NCI-H2107 (cell line): ENCODE results near the gene RNF217.
"Not testable (repeated sequence)": the region's sequence is repeated elsewhere in the genome, so short reads cannot be mapped to it uniquely, and the experiment has no call there.

Experiments
- DNase-seq: peaks from one replicate; lab custom pipeline; 2025; lab: John Stamatoyannopoulos, UW

RNF217 gene

DNA sequence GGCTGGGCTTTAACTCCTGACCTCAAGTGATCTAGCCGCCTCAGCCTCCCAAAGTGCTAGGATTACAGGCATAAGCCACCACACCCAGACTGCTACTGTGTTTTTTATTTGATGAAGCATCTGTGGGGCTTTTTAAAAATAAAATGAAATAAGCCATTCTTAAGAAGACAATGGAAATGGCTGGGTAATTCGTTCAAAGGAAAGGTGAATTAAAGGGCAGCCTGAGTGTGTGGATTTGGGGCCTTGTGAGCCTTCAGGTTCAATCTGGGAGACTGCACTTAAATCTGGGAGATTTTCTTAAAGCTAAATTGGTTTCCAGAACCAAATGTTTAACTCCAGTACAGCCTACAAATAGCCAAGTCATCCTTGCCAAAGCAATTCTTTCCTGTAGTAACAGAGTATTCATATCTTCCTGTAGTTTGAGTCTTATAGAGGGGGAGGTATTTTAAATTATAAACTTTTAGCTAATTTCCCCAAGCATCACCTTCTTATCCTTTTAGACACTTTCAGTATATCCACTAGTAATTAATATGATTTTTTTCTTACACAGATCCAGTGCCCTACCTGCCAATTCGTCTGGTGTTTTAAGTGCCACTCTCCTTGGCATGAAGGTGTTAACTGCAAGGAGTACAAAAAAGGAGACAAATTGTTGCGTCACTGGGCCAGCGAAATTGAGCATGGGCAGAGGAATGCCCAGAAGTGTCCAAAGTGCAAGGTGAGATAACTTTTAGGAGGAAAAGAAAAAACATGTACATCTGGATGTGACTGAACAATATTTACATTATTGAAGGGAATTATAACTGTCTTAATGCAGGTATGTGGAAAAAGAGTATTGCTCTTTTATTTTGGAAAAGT lies 95.4 kb downstream of the RNF217 start:
- no peak for DNase-seq

GRCh38 chr6:125058546-125058945 lies 96.3 kb downstream of the RNF217 start:
- DNase-seq, result no peak

DNA sequence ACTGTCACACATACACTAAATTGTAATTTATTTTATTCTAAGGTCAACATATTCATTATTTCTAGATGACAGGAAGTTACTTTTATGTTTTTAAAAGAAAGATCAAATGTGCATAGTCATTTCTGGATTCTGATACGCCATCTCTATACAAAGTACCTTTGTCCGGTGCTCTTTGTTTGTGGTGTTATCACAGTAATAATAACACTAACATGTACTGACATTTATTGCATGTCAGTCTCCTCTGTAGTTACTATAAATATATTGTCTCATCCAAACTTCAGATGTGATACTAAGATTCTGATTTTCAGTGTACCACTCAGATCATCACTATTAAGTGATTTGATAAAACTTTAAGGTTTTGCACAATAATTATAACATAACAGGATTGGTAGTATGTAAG lies 101.1 kb downstream of the RNF217 start:
- no peak for DNase-seq

DNA sequence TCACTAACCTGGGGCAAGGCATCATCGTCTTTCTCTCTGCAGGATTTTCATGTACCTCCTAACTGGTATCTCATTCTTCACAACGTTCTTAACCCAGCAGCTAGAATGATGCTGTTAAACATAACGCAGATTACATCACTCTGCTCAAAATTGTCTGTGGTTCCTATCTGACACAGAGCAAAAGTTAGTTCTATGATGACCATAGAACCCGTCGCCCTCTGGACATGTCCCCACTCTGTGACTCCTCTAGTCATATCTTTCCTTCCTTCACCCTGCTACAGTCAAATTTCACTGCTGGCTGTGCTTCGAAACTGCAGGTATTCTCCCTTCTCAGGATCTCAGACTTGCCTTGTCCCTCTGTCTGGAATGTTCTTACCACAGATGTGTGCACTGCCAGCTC lies 103.9 kb downstream of the RNF217 start:
- no peak for DNase-seq

DNA sequence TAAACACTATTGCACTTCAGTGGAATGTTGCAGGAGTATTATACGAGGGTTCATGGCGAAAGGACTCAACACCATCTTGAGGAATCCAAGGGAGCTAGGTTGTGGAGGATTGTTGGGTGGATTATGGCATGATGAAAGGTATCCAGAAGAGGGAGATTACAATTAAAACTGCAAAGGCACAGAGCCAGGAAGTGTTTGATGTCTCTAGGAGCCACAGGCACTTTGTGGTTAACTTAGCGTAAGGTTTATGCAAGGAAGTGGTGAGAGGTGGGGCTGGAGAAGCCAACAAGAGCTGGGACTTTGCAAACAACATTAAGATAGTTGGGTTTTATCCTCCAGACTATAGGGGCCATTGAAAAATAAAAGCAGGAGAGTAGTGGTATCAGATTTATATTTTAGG lies 104.7 kb downstream of the RNF217 start:
- DNase-seq, result no peak

DNA sequence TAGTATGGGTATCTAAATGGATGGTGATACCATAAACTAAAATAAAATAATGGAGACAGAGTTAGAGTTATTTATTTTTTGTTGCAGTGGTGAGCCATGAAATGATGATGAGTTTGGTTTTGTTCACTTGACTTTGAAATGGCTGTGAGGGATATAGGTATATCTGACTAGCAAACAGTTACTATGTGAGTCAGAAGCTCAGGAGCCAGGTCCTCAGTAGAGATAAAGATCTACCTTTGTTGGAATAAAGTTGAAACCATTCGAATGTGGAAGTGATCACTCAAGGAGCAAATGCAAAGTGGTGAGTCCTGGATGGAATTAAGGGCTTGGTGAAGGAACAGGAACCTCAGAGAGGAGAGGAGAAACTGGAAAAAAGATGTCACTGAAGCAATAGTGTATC lies 105.3 kb downstream of the RNF217 start:
- DNase-seq, result no peak

DNA sequence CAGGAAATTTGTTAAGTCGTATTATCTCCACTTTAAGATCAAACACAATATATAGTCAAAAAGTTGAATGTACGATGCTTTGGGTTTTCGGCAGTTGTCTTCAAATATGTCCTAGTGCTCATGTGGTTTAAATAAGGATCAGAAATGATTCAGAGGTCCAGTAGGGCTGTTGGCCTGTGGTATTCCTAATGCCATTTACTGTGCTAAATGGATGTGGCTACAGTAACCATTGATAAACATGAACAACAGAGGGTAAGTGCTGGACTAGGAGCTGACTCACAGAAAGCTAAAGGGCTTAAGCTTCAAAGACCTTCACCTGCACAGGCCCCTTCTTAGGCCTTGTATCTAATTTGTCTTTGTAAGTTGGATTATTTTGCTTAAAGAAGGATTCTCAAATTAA lies 110.8 kb downstream of the RNF217 start:
- no peak for DNase-seq

- DNase-seq, result no peak
Measured at GRCh38 chr6:125074120-125074519, 111.9 kb downstream of the RNF217 start.

DNA sequence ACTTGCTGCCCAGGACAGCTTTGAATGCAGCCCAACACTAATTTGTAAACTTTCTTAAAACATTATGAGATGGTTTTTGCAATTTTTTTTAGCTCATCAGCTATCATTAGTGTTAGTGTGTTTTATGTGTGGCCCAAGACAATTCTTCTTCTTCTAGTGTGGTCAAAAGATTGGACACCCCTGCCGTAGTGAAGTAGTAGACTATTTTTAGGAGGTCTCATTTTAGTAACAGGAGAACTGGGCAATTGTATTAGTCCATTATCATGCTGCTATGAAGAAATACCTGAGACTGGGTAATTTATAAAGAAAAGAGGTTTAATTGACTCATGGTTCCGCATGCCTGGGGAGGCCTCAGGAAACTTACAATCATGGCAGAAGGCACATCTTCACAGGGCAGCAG lies 112.8 kb downstream of the RNF217 start:
- DNase-seq, result not testable (repeated sequence)

DNA sequence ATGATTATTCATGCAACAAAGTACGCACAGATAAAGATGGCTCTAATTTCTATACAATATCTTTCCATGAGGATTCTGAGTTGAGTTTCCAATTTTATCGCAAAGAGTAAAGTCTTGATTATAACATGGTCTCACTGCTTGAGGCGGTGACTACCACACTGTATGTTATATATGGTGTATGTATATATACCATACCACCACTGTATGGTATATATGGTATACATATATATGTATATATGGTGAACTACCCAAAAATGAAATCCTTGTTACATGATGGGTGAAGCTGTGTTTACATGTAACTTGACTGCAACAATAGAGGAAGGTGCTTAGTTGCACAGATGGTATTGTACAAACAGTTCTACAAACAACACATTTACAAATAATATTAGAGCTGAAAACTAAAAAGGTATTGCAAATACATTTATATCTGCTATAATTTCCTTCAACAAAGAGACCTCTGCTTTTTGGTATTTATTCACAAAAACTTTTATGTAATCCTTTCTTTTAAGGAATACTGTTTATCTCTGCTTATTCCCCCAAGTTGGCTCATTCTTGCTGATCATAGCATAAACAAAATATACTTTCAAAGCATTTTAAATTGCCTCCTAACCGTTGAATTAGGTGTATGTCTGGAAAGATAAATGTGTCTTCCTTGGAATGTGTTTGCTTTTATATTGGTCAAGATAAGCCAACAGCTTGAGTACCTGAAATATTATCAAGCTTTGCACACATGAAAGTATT lies 113.7 kb downstream of the RNF217 start:
- no peak for DNase-seq

DNA sequence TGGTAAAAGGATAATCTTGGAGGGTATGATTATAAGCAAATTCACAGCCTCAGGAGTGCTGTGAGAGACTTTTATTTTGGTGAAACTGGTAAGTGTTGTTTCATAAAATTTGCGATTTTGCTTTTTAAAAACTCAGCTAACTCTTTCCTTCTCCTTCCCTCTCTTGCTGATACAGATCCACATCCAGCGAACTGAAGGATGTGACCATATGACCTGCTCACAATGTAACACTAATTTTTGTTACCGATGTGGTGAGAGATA lies 114.2 kb downstream of the RNF217 start:
- DNase-seq, result no peak

GRCh38 chr6:125077453-125077852 lies 115.2 kb downstream of the RNF217 start:
- DNase-seq, result no peak

GRCh38 chr6:125078602-125079321 lies 116.5 kb downstream of the RNF217 start:
- no peak for DNase-seq

DNA sequence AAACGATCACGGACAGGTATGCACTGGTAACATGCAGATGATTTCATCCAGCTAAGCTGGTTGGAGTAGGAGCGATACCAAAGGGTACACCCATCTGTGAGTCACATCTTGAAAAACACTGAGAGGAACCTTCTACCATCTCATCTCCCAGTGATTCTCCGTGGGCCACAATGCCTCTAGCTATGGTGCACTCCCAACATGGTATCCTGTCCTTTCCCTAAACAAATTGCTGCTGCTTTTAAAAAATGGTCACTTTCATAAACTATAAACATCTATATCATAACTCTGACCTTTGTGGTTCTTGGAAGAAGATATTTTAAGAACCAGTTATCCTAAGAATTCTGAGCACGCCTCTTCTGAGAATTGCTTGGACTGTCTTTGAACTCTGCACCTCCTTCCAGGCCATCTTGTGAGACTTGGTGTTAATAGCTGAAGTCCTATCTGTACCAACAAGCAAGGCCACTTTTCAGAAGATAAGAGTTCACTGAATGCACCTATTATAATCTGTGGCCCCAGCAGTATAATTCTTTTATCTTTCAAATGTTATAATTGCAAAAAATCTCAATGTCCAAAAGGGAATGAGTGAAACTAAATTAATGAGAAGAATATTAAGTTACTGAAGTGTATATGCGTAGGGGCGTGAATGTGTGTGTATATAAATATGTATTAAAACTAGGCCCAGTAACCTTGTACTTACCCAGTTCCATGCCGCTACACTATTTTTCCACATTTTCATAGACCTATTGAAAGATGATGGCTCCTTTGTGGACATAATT lies 120.9 kb downstream of the RNF217 start:
- DNase-seq, result no peak

DNA sequence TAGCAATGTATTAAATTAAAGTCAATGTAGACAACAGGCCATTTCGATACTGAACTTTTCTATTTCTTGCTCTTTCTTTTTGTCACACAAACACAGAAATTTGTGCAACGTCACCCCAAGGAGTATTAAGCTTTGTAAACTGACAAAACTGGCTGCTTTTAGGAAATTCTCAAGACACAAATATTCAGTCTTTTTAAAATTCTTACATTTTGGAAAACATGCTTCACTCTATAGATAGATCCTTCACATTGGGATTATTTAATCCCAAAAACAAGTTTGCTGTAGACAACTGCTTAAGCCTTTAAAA lies 121.4 kb downstream of the RNF217 start:
- DNase-seq, result no peak

DNA sequence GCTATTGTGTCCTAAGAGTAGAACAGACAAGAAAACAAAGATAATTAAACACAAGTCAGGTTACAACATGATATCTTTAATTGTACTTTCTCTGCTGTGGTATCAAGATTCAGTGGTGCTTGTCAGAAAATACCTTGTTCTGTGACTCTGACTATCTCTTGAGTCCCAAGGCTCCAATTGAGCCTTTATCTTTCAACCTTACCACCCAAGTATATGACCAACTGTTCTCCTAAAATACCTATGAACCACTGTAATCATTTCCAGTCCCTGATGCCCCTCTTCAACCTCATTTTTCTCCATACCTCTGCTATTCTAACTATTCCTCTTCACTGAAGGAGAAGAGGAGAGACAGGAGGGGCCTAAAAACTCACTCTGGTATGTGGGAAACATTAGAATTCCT lies 124.5 kb downstream of the RNF217 start:
- DNase-seq, result no peak

GRCh38 chr6:125088963-125089362 lies 126.7 kb downstream of the RNF217 start:
- no peak for DNase-seq

GRCh38 chr6:125094563-125094962 lies 132.3 kb downstream of the RNF217 start:
- no peak for DNase-seq

DNA sequence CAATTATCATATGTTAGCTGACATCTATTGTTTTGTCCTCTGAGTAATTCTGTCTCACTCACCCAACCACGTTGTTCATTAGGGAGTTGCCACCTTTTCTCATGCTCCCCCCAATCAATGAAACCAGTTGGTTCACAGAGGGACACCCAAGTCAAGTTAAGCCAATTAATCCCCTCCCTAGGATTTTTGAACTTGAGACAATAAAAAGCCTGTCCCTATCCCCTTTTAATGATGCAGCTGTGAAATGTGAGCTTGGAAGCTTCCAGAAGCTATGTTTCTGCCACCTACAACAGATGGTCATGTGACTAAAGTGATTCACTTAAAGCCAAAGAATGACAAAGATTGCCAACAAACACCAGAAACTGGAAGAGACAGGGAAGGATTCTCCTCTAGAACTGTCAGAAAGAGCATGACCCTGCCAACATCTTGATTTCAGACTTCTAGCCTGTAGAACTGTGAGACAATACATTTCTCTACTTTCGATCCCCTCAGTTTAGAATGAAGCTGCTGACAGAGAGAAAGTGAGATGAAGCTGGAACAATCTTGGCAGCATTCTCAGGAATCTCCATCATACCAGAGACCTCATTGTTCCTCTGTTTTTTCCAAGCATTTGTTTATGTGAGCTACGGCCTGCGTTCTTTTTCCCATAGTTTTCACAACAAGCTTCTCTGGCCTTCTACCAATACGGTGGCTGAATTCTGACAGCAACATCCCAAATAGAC lies 133.5 kb downstream of the RNF217 start:
- no peak for DNase-seq

DNA sequence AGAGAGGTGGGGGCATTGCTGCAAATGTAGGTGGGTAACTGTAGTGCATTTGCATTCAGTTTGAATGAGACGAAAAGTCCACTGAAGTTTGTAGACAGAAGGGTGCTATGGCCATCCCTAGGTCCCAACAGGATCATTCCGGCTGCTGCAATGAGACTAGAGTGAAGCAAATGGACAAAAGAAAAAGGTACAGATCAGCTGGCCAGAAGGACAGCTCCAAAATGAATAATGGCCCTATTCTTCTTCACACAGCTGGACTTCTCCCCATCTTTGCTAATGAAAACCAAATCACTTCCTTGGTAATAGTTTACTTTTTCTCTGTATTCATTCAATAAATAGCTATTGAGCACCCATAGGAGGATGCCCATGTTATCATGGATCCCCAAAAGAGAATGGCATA lies 134.9 kb downstream of the RNF217 start:
- DNase-seq, result no peak

GRCh38 chr6:125098253-125098652 lies 136.0 kb downstream of the RNF217 start:
- DNase-seq, result no peak
